ENCODE measurements around the gene SUPT4H1. TPM values are rescaled to one million over a fixed set of nuclear protein-coding genes. Genes with fewer than 3 reads are reported as not detected.

The SUPT4H1 gene
- total and polyA plus RNA-seq, 9 of the 15 experiments (the other 6 are each of a cell fraction or from before 2014, with no cell fraction given), result 62.1 to 320 (median 117) TPM

DNA sequence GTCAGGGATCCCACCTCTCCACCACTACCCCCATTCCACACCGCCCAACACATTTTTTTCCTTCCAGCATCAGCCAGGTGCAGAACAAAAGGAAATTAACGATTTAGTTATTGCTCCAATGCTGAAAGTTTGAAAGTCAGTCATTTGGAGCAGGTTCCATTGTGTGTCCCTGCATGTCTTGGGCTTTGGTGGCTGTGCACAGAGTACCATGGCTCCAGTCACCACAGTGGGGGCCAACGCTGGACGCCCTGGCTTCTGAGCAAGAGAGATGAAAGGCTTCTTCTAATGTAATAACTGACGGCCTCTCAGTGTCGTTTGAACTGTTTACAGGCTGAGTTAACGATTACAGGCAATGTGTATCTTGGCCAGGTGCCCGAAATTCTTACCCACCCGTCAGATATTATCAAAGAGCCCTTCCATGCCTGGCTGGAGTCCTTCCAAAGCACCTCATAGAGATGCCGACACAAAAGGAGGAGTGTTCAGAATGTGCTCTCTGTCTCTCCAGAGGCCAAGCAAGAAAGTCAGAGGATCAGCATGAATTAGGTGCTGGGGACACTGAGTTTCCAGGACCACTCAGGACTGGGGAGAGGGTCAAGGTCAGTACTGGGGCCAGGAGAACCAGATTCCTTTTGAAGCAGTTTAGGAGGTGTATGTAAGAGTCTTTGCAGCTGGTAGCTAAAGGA lies 39.4 kb upstream of the SUPT4H1 start (continued):
- TF ChIP-seq, protein P1, sequence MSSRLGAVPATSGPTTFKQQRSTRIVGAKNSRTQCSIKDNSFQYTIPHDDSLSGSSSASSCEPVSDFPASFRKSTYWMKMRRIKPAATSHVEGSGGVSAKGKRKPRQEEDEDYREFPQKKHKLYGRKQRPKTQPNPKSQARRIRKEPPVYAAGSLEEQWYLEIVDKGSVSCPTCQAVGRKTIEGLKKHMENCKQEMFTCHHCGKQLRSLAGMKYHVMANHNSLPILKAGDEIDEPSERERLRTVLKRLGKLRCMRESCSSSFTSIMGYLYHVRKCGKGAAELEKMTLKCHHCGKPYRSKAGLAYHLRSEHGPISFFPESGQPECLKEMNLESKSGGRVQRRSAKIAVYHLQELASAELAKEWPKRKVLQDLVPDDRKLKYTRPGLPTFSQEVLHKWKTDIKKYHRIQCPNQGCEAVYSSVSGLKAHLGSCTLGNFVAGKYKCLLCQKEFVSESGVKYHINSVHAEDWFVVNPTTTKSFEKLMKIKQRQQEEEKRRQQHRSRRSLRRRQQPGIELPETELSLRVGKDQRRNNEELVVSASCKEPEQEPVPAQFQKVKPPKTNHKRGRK (tag; IDR thresholded peaks at IDR 0.05), result no peak
- TF ChIP-seq POLR2B (IDR thresholded peaks at IDR 0.05; ENCODE audit: low read depth, partially characterized antibody), result no peak
- TF ChIP-seq, protein P2, sequence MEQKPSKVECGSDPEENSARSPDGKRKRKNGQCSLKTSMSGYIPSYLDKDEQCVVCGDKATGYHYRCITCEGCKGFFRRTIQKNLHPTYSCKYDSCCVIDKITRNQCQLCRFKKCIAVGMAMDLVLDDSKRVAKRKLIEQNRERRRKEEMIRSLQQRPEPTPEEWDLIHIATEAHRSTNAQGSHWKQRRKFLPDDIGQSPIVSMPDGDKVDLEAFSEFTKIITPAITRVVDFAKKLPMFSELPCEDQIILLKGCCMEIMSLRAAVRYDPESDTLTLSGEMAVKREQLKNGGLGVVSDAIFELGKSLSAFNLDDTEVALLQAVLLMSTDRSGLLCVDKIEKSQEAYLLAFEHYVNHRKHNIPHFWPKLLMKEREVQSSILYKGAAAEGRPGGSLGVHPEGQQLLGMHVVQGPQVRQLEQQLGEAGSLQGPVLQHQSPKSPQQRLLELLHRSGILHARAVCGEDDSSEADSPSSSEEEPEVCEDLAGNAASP (IDR thresholded peaks at IDR 0.05), result no peak
- TF ChIP-seq MAFG (tag; conservative IDR thresholded peaks at IDR 0.05), result no peak
- no peak for TF ChIP-seq U2AF1 (optimal IDR thresholded peaks at IDR 0.05; ENCODE audit: low read depth, low read length)
- no peak for TF ChIP-seq NCOA6 (IDR thresholded peaks at IDR 0.05)
- TF ChIP-seq EP400 (IDR thresholded peaks at IDR 0.05), result no peak
- TF ChIP-seq STAT5B (CRISPR knock-in tag; IDR thresholded peaks at IDR 0.05), result no peak
- TF ChIP-seq, protein P3, sequence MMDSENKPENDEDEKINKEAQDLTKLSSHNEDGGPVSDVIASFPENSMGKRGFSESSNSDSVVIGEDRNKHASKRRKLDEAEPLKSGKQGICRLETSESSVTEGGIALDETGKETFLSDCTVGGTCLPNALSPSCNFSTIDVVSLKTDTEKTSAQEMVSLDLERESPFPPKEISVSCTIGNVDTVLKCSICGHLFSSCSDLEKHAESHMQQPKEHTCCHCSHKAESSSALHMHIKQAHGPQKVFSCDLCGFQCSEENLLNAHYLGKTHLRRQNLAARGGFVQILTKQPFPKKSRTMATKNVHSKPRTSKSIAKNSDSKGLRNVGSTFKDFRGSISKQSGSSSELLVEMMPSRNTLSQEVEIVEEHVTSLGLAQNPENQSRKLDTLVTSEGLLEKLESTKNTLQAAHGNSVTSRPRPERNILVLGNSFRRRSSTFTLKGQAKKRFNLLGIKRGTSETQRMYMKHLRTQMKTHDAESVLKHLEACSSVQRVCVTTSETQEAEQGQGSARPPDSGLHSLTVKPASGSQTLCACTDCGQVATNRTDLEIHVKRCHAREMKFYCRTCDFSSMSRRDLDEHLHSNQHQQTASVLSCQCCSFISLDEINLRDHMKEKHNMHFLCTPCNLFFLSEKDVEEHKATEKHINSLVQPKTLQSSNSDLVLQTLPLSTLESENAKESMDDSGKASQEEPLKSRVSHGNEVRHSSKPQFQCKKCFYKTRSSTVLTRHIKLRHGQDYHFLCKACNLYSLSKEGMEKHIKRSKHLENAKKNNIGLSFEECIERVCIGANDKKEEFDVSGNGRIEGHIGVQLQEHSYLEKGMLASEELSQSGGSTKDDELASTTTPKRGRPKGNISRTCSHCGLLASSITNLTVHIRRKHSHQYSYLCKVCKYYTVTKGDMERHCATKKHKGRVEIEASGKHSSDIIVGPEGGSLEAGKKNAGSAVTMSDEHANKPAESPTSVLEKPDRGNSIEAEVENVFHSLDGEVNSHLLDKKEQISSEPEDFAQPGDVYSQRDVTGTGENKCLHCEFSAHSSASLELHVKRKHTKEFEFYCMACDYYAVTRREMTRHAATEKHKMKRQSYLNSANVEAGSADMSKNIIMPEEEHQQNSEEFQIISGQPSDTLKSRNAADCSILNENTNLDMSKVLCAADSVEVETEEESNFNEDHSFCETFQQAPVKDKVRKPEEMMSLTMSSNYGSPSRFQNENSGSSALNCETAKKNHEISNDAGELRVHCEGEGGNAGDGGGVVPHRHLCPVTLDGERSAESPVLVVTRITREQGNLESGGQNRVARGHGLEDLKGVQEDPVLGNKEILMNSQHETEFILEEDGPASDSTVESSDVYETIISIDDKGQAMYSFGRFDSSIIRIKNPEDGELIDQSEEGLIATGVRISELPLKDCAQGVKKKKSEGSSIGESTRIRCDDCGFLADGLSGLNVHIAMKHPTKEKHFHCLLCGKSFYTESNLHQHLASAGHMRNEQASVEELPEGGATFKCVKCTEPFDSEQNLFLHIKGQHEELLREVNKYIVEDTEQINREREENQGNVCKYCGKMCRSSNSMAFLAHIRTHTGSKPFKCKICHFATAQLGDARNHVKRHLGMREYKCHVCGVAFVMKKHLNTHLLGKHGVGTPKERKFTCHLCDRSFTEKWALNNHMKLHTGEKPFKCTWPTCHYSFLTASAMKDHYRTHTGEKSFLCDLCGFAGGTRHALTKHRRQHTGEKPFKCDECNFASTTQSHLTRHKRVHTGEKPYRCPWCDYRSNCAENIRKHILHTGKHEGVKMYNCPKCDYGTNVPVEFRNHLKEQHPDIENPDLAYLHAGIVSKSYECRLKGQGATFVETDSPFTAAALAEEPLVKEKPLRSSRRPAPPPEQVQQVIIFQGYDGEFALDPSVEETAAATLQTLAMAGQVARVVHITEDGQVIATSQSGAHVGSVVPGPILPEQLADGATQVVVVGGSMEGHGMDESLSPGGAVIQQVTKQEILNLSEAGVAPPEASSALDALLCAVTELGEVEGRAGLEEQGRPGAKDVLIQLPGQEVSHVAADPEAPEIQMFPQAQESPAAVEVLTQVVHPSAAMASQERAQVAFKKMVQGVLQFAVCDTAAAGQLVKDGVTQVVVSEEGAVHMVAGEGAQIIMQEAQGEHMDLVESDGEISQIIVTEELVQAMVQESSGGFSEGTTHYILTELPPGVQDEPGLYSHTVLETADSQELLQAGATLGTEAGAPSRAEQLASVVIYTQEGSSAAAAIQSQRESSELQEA (IDR thresholded peaks at IDR 0.05; ENCODE audit: low read depth), result no peak
- TF ChIP-seq, protein P4, sequence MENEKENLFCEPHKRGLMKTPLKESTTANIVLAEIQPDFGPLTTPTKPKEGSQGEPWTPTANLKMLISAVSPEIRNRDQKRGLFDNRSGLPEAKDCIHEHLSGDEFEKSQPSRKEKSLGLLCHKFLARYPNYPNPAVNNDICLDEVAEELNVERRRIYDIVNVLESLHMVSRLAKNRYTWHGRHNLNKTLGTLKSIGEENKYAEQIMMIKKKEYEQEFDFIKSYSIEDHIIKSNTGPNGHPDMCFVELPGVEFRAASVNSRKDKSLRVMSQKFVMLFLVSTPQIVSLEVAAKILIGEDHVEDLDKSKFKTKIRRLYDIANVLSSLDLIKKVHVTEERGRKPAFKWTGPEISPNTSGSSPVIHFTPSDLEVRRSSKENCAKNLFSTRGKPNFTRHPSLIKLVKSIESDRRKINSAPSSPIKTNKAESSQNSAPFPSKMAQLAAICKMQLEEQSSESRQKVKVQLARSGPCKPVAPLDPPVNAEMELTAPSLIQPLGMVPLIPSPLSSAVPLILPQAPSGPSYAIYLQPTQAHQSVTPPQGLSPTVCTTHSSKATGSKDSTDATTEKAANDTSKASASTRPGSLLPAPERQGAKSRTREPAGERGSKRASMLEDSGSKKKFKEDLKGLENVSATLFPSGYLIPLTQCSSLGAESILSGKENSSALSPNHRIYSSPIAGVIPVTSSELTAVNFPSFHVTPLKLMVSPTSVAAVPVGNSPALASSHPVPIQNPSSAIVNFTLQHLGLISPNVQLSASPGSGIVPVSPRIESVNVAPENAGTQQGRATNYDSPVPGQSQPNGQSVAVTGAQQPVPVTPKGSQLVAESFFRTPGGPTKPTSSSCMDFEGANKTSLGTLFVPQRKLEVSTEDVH (IDR thresholded peaks at IDR 0.05; ENCODE audit: low read depth, partially characterized antibody), result peak; percentile 29
- peak; percentile 90 for TF ChIP-seq CTBP1 (IDR thresholded peaks at IDR 0.05; ENCODE audit: borderline replicate concordance)
- TF ChIP-seq GABPB1 (CRISPR knock-in tag; IDR thresholded peaks at IDR 0.05), result no peak
- no peak for TF ChIP-seq ZNF76 (CRISPR knock-in tag; IDR thresholded peaks at IDR 0.05; ENCODE audit: borderline replicate concordance)
- TF ChIP-seq MEIS2 (IDR thresholded peaks at IDR 0.05; ENCODE audit: partially characterized antibody), result peak; percentile 71
